A549 treated with AZD2906 at 1 μM for 4 hours (cell line): ENCODE data around the gene NTM. TPM values are rescaled to one million over a fixed set of nuclear protein-coding genes. Genes with fewer than 3 reads are reported as not detected.

Source experiments
- total RNA-seq: library from RNA; stranded (reverse); fragments of 200-300 nt; extraction: Qiagen RNA extraction; gene quantifications from 5 replicates; pipeline ENCODE4 v1.2.3, GENCODE V29; 2022

The NTM gene
- total RNA-seq = not detected in 5 replicates

DNA sequence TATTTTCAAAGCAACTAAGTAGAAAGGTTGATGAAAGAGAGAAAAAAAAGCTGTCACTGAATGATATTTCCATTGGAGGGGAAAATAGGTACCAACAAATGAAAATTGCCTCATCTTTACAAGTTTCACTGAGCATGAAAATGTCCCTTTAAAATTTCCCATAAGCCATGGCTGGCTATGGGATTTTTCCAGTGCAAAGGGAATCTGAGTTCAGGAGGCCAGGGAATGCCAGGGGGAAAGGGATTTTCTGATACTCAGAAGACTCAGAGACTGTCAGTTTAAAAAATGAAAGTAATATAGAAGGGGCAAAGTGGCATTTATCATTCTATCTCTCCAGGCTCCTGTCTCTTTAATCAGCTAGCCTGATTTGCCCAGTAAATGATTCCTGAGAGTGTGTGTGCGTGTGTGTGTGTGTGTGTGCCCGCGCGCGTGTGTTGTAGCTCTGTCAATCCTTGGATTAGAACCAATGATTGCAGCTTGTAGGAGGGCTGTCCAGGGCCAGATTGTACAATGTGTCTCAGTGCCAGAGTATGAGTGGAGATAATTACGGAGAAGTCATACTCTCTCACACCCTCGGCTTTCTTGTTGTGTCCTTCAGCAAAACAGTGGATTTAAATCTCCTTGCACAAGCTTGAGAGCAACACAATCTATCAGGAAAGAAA lies at the start of gene NTM:
Gene NTM (plus strand): TSS at position 526 of the 662 bp plus-strand sequence.

